Kidney (tissue), 14 donors: ENCODE results near the gene MASTL. TPM values are rescaled to one million over a fixed set of nuclear protein-coding genes. Genes with fewer than 3 reads are reported as not detected.

Experiments
- DNase-seq, 5 donors: peaks; one replicate each; pipeline ENCODE4 v3.0.0-alpha.2; 2013 to 2020
- FAIRE-seq: peaks from 2 replicates; lab custom pipeline; 2012; peaks lifted over from hg19 to GRCh38; lab: Jason Lieb, UNC
- H3K27ac ChIP-seq, 2 donors: one replicate each; pipeline ENCODE4 v1.7.0; 2013; ENCODE audit warnings: low read depth in 2 of 2, low read length in 2 of 2, inconsistent platforms in 1 of 2
- H3K27me3 ChIP-seq: one replicate; pipeline ENCODE4 v1.7.1; 2013; ENCODE audit warnings: low read length, inconsistent platforms; ENCODE audit not compliant: control insufficient read depth, insufficient read depth
- H3K36me3 ChIP-seq, 3 donors: one replicate each; pipeline versions ENCODE4 v1.7.0 to v1.7.1; 2013; ENCODE audit warnings: low read length in 3 of 3, control low read depth in 1 of 3, inconsistent platforms in 1 of 3; ENCODE audit not compliant: insufficient read depth in 3 of 3, control insufficient read depth in 2 of 3
- H3K4me1 ChIP-seq, 3 donors: one replicate each; pipeline versions ENCODE4 v1.7.0 to v1.7.1; 2013; ENCODE audit warnings: low read length in 3 of 3, inconsistent platforms in 1 of 3, low read depth in 1 of 3; ENCODE audit not compliant: control insufficient read depth in 2 of 3, insufficient read depth in 2 of 3
- H3K4me3 ChIP-seq, 3 donors: one replicate each; pipeline versions ENCODE4 v1.7.0 to v1.8.1; 2013; ENCODE audit warnings: low read length in 3 of 3, control low read depth in 1 of 3, inconsistent platforms in 1 of 3
- H3K9ac ChIP-seq, 3 donors: one replicate each; pipeline versions ENCODE4 v1.7.0 to v1.7.1; 2013; ENCODE audit warnings: low read length in 3 of 3, control low read depth in 1 of 3, inconsistent platforms in 1 of 3
- H3K9me3 ChIP-seq, 3 donors: one replicate each; pipeline versions ENCODE4 v1.7.0 to v1.7.1; 2013; ENCODE audit warnings: low read length in 3 of 3, control low read depth in 1 of 3, inconsistent platforms in 1 of 3; ENCODE audit not compliant: control insufficient read depth in 2 of 3, insufficient read depth in 1 of 3
- CTCF ChIP-seq: IDR thresholded peaks from 3 replicates; pipeline ENCODE4 v1.5.1; 2012; ENCODE audit warnings: mild to moderate bottlenecking, moderate library complexity, borderline replicate concordance; ENCODE audit not compliant: insufficient read depth; ENCODE audit errors: extremely low read depth
- intact Hi-C: fragments of 100-400 bp; cut with DNase I; formaldehyde crosslinking; loops from one replicate; pipeline ENCODE4 v1.11.1; 2022
- polyA plus RNA-seq: library from polyadenylated mRNA; stranded (reverse); fragments of 350-450 nt; fragmentation: Illumina TruSeq; extraction: RNeasy Lipid Tissue Mini Kit (QIAGEN cat#74804); gene quantifications from one replicate; pipeline ENCODE4 v1.2.3, GENCODE V29; 2014; ENCODE audit warnings: low read depth, low replicate concordance; ENCODE audit not compliant: insufficient read depth
- total RNA-seq: library from RNA; stranded (reverse); fragmentation: NEBNext Ultra II Directional; extraction: Animal tissue kit (Norgen Biotek cat#: 25700); gene quantifications from one replicate; pipeline ENCODE4 v1.2.1, GENCODE V29; 2021
- donor health status: control.
- donor health status: control.
- donor health status: control.
- donor health status: control.
- donor health status: control.
- donor health status: DM: yes; HTN: yes; CAD: no.
- donor health status: Normal renal cell carcinoma (clear cell type).

MASTL gene
- total and polyA plus RNA-seq, 2 donors from 2014 or later = 2.6 to 10.3 TPM

- Histone ChIP-seq H3K27me3 (no peaks in the 10 kb centered on the region), H3K36me3 (peaks cover 3 to 8% (median 4%) of the 10 kb centered on the region in 3 donors), H3K4me1 (no peaks in the 10 kb centered on the region), H3K4me3 (no peak overlapping the region), H3K27ac (no peak overlapping the region), H3K9me3 (no peaks in the 10 kb centered on the region), H3K9ac (no peak overlapping the region)
- intact Hi-C loops = no loop called here
- FAIRE-seq = no peak
- DNase-seq = no peak
- TF ChIP-seq CTCF = no peak
Measured at GRCh38 chr10:27197980-27198620, 42.9 kb downstream of the MASTL start.

GRCh38 chr10:27203806-27204205, 48.7 kb downstream of the MASTL start:
- Histone ChIP-seq H3K4me1 (no peaks in the 10 kb centered on the region), H3K27me3 (no peaks in the 10 kb centered on the region), H3K9me3 (no peaks in the 10 kb centered on the region), H3K4me3 (no peak overlapping the region), H3K9ac (no peak overlapping the region), H3K36me3 (peaks cover 9 to 18% (median 10%) of the 10 kb centered on the region in 3 donors), H3K27ac (no peak overlapping the region)
- TF ChIP-seq CTCF = no peak
- DNase-seq (no peak), FAIRE-seq (no peak)
- intact Hi-C loops = no loop called here

- intact Hi-C loops = no loop called here
- FAIRE-seq = no peak
- H3K36me3 ChIP-seq = peaks cover 9 to 28% (median 16%) of the 10 kb centered on the region in 3 donors
Measured at GRCh38 chr10:27207350-27207749, 52.2 kb downstream of the MASTL start.

More at GRCh38 chr10:27207350-27207749, 52.2 kb downstream of the MASTL start:
- no peak for TF ChIP-seq CTCF
- Histone ChIP-seq H3K27me3 (no peaks in the 10 kb centered on the region), H3K9me3 (no peaks in the 10 kb centered on the region), H3K27ac (no peak overlapping the region), H3K9ac (no peak overlapping the region), H3K4me3 (no peak overlapping the region), H3K4me1 (no peaks in the 10 kb centered on the region)
- no peak for DNase-seq
